Astrocyte (in vitro differentiated cells and primary cell): ENCODE measurements around the gene RBCK1. TPM values are rescaled to one million over a fixed set of nuclear protein-coding genes. Genes with fewer than 3 reads are reported as not detected.

Source experiments
- DNase-seq: peaks from one replicate; pipeline ENCODE4 v3.0.0-alpha.2; 2010; ENCODE audit warnings: low read depth
- FAIRE-seq: peaks from 2 replicates; lab custom pipeline; 2011; peaks lifted over from hg19 to GRCh38; lab: Jason Lieb, UNC
- H2AFZ ChIP-seq: 2 replicates; pipeline ENCODE4 v1.6.0; 2012; ENCODE audit warnings: low read depth, low read length, inconsistent platforms
- H3K27ac ChIP-seq: 2 replicates; pipeline ENCODE4 v1.5.1; 2011; ENCODE audit warnings: low read depth, low read length, inconsistent platforms
- H3K27me3 ChIP-seq: 2 replicates; pipeline ENCODE4 v1.6.0; 2011; ENCODE audit warnings: low read length, inconsistent platforms; ENCODE audit not compliant: insufficient read depth
- H3K36me3 ChIP-seq: 2 replicates; pipeline ENCODE4 v1.5.1; 2011; ENCODE audit warnings: low read length, inconsistent platforms; ENCODE audit not compliant: insufficient read depth
- H3K4me1 ChIP-seq: 2 replicates; pipeline ENCODE4 v1.5.1; 2011; ENCODE audit warnings: low read length, inconsistent platforms; ENCODE audit not compliant: insufficient read depth
- H3K4me2 ChIP-seq: 2 replicates; pipeline ENCODE4 v1.6.0; 2012; ENCODE audit warnings: low read length, inconsistent platforms
- H3K4me3 ChIP-seq: 2 replicates; pipeline ENCODE4 v1.5.1; 2011; ENCODE audit warnings: low read depth, mild to moderate bottlenecking, low read length, inconsistent platforms; ENCODE audit not compliant: insufficient read depth
- H3K79me2 ChIP-seq: 2 replicates; pipeline ENCODE4 v1.6.0; 2012; ENCODE audit warnings: mild to moderate bottlenecking, low read length, inconsistent platforms; ENCODE audit not compliant: insufficient read depth
- H3K9ac ChIP-seq: 2 replicates; pipeline ENCODE4 v1.6.0; 2012; ENCODE audit warnings: mild to moderate bottlenecking, low read length, inconsistent platforms
- H3K9me3 ChIP-seq: 2 replicates; pipeline ENCODE4 v1.5.1; 2012; ENCODE audit warnings: low read depth, mild to moderate bottlenecking, low read length, inconsistent platforms; ENCODE audit not compliant: insufficient read depth
- H4K20me1 ChIP-seq: 2 replicates; pipeline ENCODE4 v1.6.0; 2012; ENCODE audit warnings: low read length, inconsistent platforms; ENCODE audit not compliant: insufficient read depth
- H3K27ac Mint-ChIP-seq: one replicate; pipeline ENCODE4 v1.8.0; 2021; ENCODE audit warnings: mild to moderate bottlenecking, mixed read lengths; ENCODE audit not compliant: unreplicated experiment
- H3K27me3 Mint-ChIP-seq: one replicate; pipeline ENCODE4 v1.8.0; 2021; ENCODE audit warnings: low read depth, mixed read lengths; ENCODE audit not compliant: unreplicated experiment
- H3K36me3 Mint-ChIP-seq: one replicate; pipeline ENCODE4 v1.8.0; 2021; ENCODE audit warnings: low read depth, mixed read lengths; ENCODE audit not compliant: unreplicated experiment
- H3K4me1 Mint-ChIP-seq: one replicate; pipeline ENCODE4 v1.8.0; 2021; ENCODE audit warnings: low read depth, mixed read lengths; ENCODE audit not compliant: unreplicated experiment
- H3K4me3 Mint-ChIP-seq: one replicate; pipeline ENCODE4 v1.8.0; 2021; ENCODE audit warnings: mild to moderate bottlenecking, moderate library complexity, mixed read lengths; ENCODE audit not compliant: unreplicated experiment
- H3K9me3 Mint-ChIP-seq: one replicate; pipeline ENCODE4 v1.8.0; 2021; ENCODE audit warnings: mild to moderate bottlenecking, mixed read lengths; ENCODE audit not compliant: unreplicated experiment
- CTCF ChIP-seq: IDR thresholded peaks from 2 replicates; pipeline ENCODE4 v1.5.1; 2011; ENCODE audit warnings: low read depth, mild to moderate bottlenecking, inconsistent platforms, low read length, moderate library complexity; ENCODE audit not compliant: insufficient read depth
- EZH2 ChIP-seq: IDR thresholded peaks from 2 replicates; pipeline ENCODE4 v1.6.1; 2012; ENCODE audit warnings: mild to moderate bottlenecking, low read length, inconsistent platforms; ENCODE audit not compliant: insufficient read depth
- total RNA-seq: library from RNA; stranded (reverse); gene quantifications from 2 replicates; pipeline ENCODE4 v1.2.1, GENCODE V29; 2021

The RBCK1 gene
- total RNA-seq, 1 donor from 2014 or later, result 124 TPM

- DNase-seq (no peak), FAIRE-seq (no peak)
- H3K27ac ChIP-seq, result peak overlapping the region; percentile 72
- TF ChIP-seq CTCF (no peak), EZH2 (no peak)
- no peaks in the 10 kb centered on the region for H3K9me3 Mint-ChIP-seq
- peaks cover 16% of the 10 kb centered on the region for H3K36me3 ChIP-seq
- peak overlapping the region; percentile 94 for H3K9ac ChIP-seq
- H3K4me2 ChIP-seq, result peak overlapping the region; percentile 91
- H3K4me1 Mint-ChIP-seq, result peaks cover 22% of the 10 kb centered on the region
- H3K9me3 ChIP-seq, result no peaks in the 10 kb centered on the region
- peak overlapping the region; percentile 97 for H3K4me3 Mint-ChIP-seq
- H3K27me3 ChIP-seq, result no peaks in the 10 kb centered on the region
- peak overlapping the region; percentile 86 for H3K27ac Mint-ChIP-seq
- peaks cover 13% of the 10 kb centered on the region for H3K4me1 ChIP-seq
- peaks cover 25% of the 10 kb centered on the region for H3K36me3 Mint-ChIP-seq
- H4K20me1 ChIP-seq, result peaks cover 27% of the 10 kb centered on the region
- H3K4me3 ChIP-seq, result peak overlapping the region; percentile 96
- peaks cover 49% of the 10 kb centered on the region for H3K79me2 ChIP-seq
- H3K27me3 Mint-ChIP-seq, result no peaks in the 10 kb centered on the region
- H2AFZ ChIP-seq, result peak overlapping the region; percentile 83
These were observed 971 bp downstream of the RBCK1 start for GRCh38 chr20:408843-409696.

GRCh38 chr20:409697-410559 is 1.8 kb downstream of the RBCK1 start:
- H3K4me1 ChIP-seq, result peaks cover 13% of the 10 kb centered on the region
- peaks cover 16% of the 10 kb centered on the region for H3K36me3 ChIP-seq
- Mint-ChIP-seq H3K27me3 (no peaks in the 10 kb centered on the region), H3K27ac (no peak overlapping the region), H3K4me3 (peak overlapping the region; percentile 97), H3K9me3 (no peaks in the 10 kb centered on the region), H3K36me3 (peaks cover 25% of the 10 kb centered on the region), H3K4me1 (peaks cover 22% of the 10 kb centered on the region)
- no peak overlapping the region for H3K4me3 ChIP-seq
- peaks cover 31% of the 10 kb centered on the region for H4K20me1 ChIP-seq
- DNase-seq (no peak), FAIRE-seq (no peak)
- peak overlapping the region; percentile 94 for H3K9ac ChIP-seq
- H3K27ac ChIP-seq, result no peak overlapping the region
- no peak overlapping the region for H2AFZ ChIP-seq
- no peak for TF ChIP-seq EZH2
- no peak for TF ChIP-seq CTCF
- no peaks in the 10 kb centered on the region for H3K27me3 ChIP-seq
- peak overlapping the region; percentile 91 for H3K4me2 ChIP-seq
- no peaks in the 10 kb centered on the region for H3K9me3 ChIP-seq
- peaks cover 52% of the 10 kb centered on the region for H3K79me2 ChIP-seq
